Activated T-helper 1 cell treated with anti-CD3 and anti-CD28 coated beads, Interleukin-2, amount 50 U/mL, for 16 hours (primary cell): ENCODE data around the gene DAG1.
"Not testable (repeated sequence)": the region's sequence is repeated elsewhere in the genome, so short reads cannot be mapped to it uniquely, and the experiment has no call there.

Source experiments
- DNase-seq, 2 donors: peaks; one replicate each; pipeline ENCODE4 v3.0.0-alpha.2; 2020; ENCODE audit warnings: low read depth in 1 of 2, low spot score in 1 of 2

The DAG1 gene

DNA sequence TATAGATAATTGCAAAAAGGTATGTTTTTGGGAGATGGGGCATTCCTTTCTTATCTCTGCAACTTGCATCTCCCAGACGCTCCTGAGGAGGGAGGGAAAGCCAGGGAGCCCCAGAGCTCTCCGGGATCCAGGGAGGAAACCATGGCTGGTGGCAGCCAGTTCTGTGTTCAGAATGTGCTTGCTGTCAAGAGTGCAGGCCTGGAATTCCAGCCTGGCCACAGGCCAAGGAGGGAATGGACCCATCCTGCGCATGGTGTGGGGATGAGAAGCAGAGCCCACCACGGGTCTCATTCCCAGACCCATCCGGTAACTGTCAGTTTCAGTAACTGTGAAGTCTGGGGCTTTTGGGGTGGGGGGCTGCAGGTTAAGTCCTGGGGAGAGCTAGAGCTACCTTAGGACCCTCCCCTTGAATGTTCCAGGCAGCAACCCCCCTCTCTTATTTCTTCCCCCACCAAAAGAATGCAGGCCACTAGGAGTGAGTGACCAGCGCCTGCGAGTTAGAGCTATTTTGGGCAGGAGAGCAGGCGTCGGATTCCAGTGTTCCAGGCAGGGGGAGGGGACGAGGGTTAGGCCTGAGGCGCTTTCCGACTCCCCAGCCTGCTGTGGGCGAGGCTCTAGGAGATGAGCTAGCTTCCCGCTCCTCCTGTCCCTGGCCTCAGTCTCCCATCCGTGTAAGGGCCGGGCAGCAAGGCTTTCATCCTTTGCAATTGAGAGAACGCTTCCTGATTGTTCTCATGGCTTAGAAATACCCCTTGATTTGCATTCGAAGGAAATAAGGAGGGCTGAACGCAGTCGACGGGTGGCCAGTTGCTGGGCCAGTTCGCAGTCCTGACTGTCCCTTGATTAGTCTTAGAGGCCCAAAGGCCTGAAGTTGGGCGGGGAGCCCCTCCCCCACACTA, 781 bp upstream of the DAG1 start:
- no peak for DNase-seq

GRCh38 chr3:49470714-49471420, 800 bp downstream of the DAG1 start:
- DNase-seq: no peak

- DNase-seq: no peak
These were observed 1.9 kb downstream of the DAG1 start for GRCh38 chr3:49471856-49472495.

GRCh38 chr3:49476563-49476962, 6.5 kb downstream of the DAG1 start:
- no peak for DNase-seq

- DNase-seq: no peak
These were observed 12.7 kb downstream of the DAG1 start for GRCh38 chr3:49482766-49483165.

GRCh38 chr3:49484471-49484870, 14.4 kb downstream of the DAG1 start:
- DNase-seq: no peak

DNA sequence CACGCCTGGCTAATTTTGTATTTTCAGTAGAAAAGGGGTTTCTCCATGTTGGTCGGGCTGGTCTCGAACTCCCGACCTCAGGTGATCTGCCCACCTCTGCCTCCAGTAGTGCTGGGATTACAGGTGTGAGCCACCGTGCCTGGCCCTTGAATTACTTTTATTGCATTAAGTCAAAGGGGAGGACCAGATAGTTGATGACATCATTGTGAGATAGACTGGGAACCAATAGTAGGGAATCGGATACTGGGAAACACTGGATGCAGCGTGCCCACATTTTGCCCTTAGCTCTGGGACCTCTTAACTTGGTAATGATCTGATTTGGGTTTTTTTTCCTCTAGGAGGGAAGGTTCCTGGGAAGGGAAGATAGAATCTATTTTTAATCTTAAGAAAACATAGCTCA, 19.2 kb downstream of the DAG1 start:
- no peak for DNase-seq

DNA sequence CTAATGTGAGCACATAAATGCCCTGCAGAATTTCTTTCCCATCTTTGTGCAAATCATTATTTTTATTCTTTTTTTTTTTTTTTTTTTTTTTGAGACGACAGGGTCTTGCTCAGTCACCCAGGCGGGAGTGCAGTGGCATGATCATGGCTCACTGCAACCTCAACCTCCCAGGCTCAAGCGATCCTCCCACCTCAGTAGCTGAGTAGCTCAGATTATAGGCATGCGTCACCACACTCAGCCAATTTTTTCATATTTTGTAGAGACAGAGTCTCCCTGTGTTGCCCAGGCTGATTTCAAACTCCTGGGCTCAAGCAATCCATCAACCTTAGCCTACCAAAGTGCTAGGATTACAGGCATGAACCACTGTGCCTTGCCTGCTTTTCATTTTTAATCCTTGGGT, 22.9 kb downstream of the DAG1 start:
- DNase-seq: no peak

DNA sequence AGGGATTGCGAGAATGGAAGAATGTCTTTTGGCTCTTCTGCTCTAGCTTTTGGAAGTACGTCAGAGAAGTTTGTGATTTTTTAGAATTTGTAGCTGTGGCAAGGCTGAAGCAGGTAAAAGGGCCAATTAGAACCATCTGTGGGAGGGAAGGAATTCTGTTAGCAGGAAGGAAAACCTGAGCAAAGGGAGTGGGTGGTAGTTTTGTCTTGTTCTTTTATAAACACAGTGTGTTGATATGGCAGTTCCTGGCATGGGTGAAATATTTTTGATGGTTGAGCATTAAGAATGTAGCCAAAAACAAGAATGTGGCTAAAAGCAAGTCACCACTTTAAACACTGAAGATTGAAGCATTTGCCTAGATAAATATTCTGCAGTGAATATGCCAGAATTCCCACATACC, 23.8 kb downstream of the DAG1 start:
- DNase-seq: no peak

GRCh38 chr3:49495023-49495422, 25.0 kb downstream of the DAG1 start:
- DNase-seq: no peak

- DNase-seq: not testable (repeated sequence)
These were observed 26.8 kb downstream of the DAG1 start for GRCh38 chr3:49496845-49497244.

GRCh38 chr3:49497606-49498005, 27.5 kb downstream of the DAG1 start:
- no peak for DNase-seq

GRCh38 chr3:49498239-49498638, 28.2 kb downstream of the DAG1 start:
- DNase-seq: no peak

DNA sequence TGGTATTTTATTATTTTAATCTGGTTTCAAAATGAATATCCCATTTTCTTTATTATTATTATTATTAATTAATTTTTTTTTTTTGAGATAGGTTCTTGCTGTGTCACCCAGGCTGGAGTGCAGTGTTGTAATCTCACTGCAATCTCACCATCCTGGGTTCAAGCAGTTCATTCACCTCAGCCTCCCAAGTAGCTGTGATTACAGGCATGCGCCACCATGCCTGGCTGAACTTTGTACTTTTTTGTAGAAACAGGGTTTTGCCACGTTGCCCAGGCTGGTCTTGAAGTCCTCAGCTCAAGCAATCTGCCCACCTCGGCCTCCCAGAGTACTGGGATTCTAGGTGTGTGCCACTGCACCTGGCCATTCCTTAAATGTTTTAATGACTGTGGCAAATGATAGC, 28.6 kb downstream of the DAG1 start:
- no peak for DNase-seq

DNA sequence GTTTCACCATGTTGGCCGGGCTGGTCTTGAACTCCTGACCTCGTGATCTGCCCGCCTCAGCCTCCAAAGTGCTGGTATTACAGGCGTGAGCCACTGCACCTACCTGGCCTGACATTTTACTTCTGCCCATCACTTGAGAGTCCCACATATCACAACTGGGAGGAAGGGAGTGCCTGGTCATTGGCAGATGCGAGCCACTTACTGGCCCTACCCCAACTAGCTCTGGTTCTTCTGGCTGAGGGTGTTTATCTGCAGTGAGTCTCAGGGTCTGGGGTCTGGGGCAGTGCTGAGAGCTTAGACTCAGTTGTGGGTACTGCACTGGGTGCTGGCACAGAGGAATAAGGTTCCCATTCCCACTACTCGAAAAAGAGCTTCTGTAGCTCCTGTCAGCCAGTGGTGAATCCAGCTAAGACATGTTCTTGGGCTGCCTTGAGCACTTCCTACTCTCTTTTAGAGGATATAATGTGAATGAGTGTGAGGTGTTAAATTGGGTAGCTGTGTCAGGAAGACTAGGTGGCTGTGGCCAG, 30.2 kb downstream of the DAG1 start:
- DNase-seq: no peak

DNA sequence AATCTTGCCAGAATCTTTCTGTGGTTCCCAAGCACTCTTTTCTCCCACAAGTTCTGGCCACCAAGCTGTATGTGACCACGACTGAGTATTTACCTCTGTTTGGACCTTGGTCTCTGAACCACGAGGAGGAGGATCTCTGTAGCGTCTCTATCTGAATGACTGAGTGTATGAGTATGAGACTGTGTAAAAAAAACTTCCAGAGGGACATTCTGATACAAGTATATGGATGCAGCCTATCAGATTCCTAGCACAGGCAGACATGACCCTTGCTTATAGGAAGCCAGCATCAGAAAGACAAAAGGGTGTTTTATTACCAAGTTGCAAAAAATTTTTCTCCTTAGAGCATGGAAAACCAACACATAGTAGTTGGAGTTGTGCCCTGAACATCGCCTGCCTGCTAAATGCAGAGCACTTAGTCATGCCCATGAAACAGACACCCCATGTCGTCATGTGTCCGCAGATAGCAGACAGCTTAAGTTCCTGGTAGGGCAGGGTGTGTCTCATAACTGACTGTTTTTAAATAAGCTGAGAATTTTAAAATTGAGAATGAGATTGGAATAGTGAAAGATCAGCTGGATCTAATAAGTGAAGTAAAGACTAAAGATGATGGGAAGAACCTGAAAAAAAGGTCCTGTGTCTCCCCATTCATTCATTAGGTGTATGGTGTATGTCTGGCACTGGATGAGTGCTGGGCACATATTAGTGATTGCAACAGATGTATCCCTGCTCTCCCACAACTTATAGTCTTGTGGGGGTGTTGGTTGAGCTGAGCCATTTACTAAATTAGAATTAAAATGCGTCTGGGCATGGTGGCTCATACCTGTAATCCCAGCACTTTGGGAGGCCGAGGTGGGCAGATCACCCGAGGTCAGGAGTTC, 30.9 kb downstream of the DAG1 start:
- no peak for DNase-seq

- no peak for DNase-seq
These were observed 31.8 kb downstream of the DAG1 start for GRCh38 chr3:49501842-49502241.

- DNase-seq: no peak
These were observed 36.8 kb downstream of the DAG1 start for GRCh38 chr3:49506906-49507305.

DNA sequence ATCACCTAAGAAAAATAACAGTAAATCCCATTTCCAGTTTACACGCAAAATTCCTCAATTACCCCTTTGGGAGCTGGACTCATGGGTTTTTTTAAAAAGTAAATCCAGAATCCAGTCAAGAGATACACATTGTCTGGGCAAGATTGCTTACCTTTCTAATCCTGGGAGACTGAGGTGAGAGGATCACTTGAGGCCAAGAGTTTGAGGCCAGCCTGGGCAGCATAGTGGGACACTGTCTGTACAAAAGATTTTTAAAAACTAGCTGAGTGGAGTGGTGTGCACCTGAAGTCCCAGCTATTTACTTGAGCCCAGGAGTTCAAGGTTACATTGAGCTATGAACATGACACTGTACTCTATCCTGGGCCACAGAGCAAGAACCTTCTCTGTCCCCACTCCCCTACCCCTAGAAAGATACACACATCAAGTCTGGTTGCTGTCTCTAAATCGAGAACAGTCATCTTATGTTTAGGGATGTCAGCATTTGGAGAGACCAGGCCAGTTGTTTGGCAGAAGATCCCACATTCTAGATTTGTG, 39.0 kb downstream of the DAG1 start:
- DNase-seq: no peak

GRCh38 chr3:49511639-49512038, 41.6 kb downstream of the DAG1 start:
- no peak for DNase-seq
